Gastrocnemius medialis (tissue), 4 donors: ENCODE data around the gene RTKN2. TPM values are rescaled to one million over a fixed set of nuclear protein-coding genes. Genes with fewer than 3 reads are reported as not detected.

Source experiments
- total RNA-seq, 4 donors: library from RNA; depleted of rRNA; stranded (reverse); fragments of >200 nt; gene quantifications; one replicate each; pipeline versions ENCODE4 v1.1.0 to v1.2.3, GENCODE V29; 2016

Gene RTKN2
- total RNA-seq, 4 donors from 2014 or later, result not detected

Other genes with a start within 250 kb of the RTKN2 start
- not detected for gene ZNF365, start 105.5 kb upstream of the RTKN2 start, total RNA-seq